Stomach (tissue), 4 donors: ENCODE results near the gene ZNF135.

Source experiments
- POLR2A ChIP-seq, 4 donors: fragments of 450-650 bp; IDR thresholded peaks; one replicate each; pipeline ENCODE4 v1.6.1; 2016; ENCODE audit warnings: antibody characterized with exemption in 4 of 4, control low read depth in 2 of 4, mild to moderate bottlenecking in 1 of 4, moderate library complexity in 1 of 4
- TF ChIP-seq, protein P1 (sequence below), 7 experiments: fragments of 450-650 bp in 4 of 7; fragments of 200-600 bp in 3 of 7; sonication (generic) in 3 of 7; IDR thresholded peaks; one replicate each; pipeline ENCODE4 v1.5.1; 2016 to 2019; ENCODE audit warnings: antibody characterized with exemption in 7 of 7, control low read depth in 2 of 7, mild to moderate bottlenecking in 1 of 7

DNA sequence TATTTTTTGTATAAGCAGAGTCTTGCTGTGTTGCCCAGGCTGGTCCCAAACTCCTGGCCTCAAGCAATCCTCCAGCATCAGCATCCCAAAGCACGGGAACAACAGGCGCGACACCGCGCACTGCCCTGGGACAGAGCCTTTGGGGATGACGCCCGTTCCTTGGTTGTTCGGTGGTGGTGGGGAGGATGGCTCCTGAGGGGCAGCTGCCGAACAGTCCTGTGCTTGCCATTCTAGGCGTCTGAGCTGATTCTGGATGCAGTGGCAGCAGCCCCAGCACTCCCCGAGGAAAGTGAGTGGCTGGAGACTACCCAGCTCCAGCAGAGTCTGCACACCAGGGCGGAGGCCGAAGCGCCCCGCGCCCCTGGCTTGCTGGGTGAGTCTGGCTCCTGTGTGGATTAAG lies 6.8 kb upstream of the ZNF135 start:
- TF ChIP-seq, protein P1, sequence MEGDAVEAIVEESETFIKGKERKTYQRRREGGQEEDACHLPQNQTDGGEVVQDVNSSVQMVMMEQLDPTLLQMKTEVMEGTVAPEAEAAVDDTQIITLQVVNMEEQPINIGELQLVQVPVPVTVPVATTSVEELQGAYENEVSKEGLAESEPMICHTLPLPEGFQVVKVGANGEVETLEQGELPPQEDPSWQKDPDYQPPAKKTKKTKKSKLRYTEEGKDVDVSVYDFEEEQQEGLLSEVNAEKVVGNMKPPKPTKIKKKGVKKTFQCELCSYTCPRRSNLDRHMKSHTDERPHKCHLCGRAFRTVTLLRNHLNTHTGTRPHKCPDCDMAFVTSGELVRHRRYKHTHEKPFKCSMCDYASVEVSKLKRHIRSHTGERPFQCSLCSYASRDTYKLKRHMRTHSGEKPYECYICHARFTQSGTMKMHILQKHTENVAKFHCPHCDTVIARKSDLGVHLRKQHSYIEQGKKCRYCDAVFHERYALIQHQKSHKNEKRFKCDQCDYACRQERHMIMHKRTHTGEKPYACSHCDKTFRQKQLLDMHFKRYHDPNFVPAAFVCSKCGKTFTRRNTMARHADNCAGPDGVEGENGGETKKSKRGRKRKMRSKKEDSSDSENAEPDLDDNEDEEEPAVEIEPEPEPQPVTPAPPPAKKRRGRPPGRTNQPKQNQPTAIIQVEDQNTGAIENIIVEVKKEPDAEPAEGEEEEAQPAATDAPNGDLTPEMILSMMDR (IDR thresholded peaks at IDR 0.05), result no peak
- TF ChIP-seq POLR2A (IDR thresholded peaks at IDR 0.05), result no peak
